Fibroblast of skin of left quadriceps (primary cell): ENCODE measurements around the gene FBXW4.

ENCODE experiments used
- DNase-seq, 2 experiments: peaks; one replicate each; pipeline ENCODE4 v3.0.0-alpha.2; 2013; ENCODE audit warnings: low read depth in 2 of 2

Gene FBXW4

GRCh38 chr10:101695404-101695890, 477 bp upstream of the FBXW4 start:
- no peak for DNase-seq

- DNase-seq = peak; percentile 32 to 39
Measured at GRCh38 chr10:101693978-101694673, 844 bp downstream of the FBXW4 start.

DNA sequence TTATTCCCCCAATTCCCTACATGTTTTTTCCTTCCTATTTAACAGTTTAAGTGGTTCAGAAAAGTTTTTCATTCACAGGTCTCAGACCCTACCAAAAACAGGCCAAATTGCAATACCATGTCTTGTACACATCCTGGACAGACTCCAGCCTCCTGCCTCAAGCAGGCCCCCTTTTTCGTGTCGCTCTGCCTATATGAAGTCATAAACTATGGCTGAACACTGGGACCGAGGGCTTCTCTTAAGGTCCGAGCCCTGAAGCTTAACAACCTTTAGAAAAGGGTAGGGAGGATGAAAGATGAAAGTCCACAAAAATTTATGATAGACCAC, 1.4 kb downstream of the FBXW4 start:
- peak in 1 of 2 experiments; percentile 29 for DNase-seq

- DNase-seq = no peak
Measured at GRCh38 chr10:101691081-101691480, 3.9 kb downstream of the FBXW4 start.

DNA sequence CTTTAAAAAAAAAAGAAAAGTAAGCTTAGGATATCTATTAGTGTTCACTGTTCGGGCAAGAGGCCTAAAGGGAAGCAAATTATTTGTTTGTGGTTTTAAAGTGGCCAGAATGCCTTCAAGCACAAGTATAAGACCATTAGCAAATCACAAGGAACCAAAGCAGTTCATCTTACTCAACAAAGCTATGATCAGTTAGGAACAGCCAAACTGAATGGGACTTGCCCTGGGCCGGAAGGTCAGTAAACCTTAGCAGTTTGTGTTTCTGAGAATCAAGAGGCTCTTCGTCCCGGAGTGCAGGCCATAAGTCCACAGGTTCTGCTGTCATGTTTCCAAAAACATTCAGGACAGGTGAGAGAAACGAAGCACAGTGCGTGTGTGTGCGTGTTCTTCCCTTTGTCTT, 4.5 kb downstream of the FBXW4 start:
- DNase-seq = no peak

- DNase-seq = no peak
Measured at GRCh38 chr10:101687071-101687658, 7.8 kb downstream of the FBXW4 start.

DNA sequence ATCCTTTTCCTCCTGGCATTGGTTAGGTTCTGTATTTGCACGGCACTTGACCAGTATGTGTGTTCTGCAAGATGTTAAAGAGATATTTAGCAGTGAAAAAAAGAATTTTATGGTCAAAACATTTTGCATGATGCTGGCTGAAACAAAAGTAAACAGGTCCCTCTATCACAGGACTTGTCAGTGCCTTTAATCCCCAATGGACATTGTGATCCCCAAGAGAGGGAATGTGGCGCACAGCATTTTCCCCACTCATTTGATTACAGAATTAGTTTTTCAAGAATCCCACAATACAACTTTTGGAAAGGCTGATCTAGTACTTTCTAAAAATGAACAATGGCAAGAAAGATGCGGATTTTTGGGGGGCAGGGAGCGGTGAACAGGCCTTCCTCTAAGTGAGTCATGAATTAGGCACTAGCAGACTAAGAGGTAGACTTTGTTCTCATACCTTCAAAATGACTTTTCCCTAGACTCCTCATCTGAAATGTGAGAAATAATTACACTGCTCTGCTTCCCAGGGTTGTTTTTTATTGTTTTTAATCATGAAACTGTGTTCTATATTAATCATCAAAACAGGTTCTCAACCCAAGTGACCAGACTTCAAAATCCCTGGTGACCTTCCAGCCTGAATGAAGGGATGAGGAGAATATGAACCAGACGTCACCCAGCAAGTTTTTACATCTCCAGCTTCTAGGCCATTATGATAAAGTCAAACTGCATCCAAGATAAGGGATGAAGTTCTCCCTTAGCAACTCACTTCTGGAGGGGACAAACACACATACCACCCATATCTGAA, 8.6 kb downstream of the FBXW4 start:
- DNase-seq = no peak

- DNase-seq = no peak
Measured at GRCh38 chr10:101684782-101685181, 10.2 kb downstream of the FBXW4 start.

GRCh38 chr10:101683276-101683675, 11.7 kb downstream of the FBXW4 start:
- DNase-seq = no peak

- no peak for DNase-seq
Measured at GRCh38 chr10:101682172-101682825, 12.7 kb downstream of the FBXW4 start.

DNA sequence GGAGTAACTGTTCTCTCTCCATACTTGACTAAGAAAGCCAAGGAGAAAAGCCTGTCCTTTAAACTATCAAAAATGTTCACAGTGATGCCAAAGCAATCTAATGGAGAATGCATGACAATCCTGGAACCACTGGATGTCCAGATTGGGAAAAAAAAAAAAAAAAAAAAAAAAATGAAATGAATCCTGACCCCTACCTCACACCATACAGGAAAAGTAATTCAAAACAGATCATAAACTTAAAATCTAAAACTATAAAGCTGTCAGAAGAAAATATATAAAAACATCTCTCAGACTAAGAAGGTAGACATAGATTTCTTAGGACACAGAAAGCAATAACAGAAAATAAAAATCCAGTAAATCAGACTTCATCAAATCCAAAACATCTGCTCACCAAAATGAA, 18.4 kb downstream of the FBXW4 start:
- no peak for DNase-seq

GRCh38 chr10:101675115-101675514, 19.9 kb downstream of the FBXW4 start:
- no peak for DNase-seq

DNA sequence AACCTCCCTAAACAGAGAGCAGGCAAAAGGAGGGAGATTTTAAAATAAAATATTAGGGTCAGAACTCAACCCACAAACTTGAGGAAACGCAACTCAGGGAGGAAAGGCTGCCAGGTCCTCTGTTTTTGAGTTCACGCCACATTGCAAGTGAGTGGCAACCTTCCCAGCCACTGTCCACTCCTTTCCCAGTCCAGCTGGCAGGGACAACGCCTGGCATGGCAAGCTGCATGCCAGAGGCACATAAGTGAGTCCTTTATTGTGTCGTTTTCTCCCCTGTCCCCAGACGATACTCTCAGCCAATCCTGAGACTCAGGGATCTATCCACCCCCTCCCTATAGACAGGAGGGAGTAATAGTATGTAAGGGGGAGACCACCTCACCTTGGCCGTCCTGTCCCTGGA, 22.4 kb downstream of the FBXW4 start:
- no peak for DNase-seq

GRCh38 chr10:101671453-101671852, 23.5 kb downstream of the FBXW4 start:
- no peak for DNase-seq

- DNase-seq = no peak
Measured at GRCh38 chr10:101670635-101671034, 24.3 kb downstream of the FBXW4 start.

- no peak for DNase-seq
Measured at GRCh38 chr10:101669181-101669580, 25.8 kb downstream of the FBXW4 start.

- no peak for DNase-seq
Measured at GRCh38 chr10:101668566-101668965, 26.4 kb downstream of the FBXW4 start.

- DNase-seq = no peak
Measured at GRCh38 chr10:101666083-101666482, 28.9 kb downstream of the FBXW4 start.

DNA sequence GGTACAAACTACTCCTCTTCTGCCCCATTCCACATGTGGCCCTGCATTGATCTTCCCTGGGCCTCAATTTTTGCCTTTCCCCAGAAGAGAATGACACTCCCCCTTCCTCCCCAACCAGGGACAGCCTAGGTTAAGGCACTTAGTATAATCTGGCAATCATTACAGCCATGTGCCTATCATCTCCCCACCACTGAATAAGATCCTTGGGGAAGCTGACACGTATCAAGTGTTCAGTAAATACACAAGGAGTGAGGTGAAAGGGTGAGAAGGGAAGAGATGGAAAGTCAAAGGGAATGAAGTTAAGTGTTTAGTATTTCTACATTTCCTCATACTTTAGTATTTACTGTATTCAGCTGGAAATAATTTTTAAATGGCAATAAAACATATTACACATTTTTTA, 31.9 kb downstream of the FBXW4 start:
- DNase-seq = no peak

GRCh38 chr10:101660256-101660655, 34.7 kb downstream of the FBXW4 start:
- DNase-seq = no peak

- no peak for DNase-seq
Measured at GRCh38 chr10:101658975-101659374, 36.0 kb downstream of the FBXW4 start.

- DNase-seq = no peak
Measured at GRCh38 chr10:101656890-101657289, 38.1 kb downstream of the FBXW4 start.
